K562 treated with DMSO at 1 percent for 12 hours (cell line): ENCODE results near the gene ZNF529. TPM values are rescaled to one million over a fixed set of nuclear protein-coding genes. Genes with fewer than 3 reads are reported as not detected.

Experiments
- total RNA-seq: library from RNA; unstranded; fragments of 300-600 nt; gene quantifications from 2 replicates; pipeline ENCODE4 v1.2.3, GENCODE V29; 2022; ENCODE audit not compliant: insufficient read depth

The ZNF529 gene
- 0.76 and 3.0 TPM in 2 replicates for total RNA-seq

DNA sequence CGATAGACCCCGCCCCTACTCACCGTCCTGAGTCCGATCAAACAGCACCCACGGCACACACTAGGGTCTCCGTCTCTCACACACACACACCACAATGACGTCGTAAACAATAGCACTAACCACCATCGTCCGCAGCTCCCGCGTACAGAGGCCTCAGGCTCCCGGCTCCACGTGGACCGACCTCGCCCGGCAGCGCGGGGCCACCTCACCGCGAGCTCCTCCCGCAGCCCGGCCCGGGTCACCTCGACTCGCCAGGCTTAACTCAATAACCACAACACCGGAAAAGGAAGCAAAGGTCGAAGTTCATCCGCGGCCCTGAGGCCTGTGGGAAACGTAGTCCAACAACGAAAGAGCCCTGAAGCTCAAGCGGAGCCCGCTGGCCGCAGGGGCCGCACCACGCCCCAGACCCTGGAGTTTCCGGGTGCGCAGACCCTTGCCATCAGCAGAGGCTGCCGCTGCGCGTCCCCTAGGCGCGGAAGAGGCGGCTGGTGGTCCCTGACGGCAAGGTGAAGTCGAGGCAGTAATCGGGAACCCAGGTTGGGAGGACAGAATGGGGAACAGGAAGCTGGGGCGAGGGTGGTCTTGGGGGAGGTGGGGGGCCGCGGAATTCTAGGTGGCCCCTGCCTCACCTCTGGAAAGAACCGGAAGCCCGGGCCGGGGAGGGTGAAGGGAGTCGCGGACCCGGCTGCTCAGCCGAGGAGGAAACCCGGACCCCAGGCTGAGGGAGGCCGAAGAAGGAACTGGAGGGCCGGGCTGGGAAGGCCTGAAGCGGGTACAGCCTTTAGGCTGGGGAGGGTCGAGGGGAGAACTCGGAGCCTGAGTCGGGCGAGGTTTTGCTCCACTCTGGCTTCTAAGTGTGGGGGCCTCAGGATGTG lies at the start of gene ZNF529:
ZNF529 (minus strand) TSS at position 273 of the 875 bp plus-strand sequence. CDS start 946 bp downstream, outside the sequence.

DNA sequence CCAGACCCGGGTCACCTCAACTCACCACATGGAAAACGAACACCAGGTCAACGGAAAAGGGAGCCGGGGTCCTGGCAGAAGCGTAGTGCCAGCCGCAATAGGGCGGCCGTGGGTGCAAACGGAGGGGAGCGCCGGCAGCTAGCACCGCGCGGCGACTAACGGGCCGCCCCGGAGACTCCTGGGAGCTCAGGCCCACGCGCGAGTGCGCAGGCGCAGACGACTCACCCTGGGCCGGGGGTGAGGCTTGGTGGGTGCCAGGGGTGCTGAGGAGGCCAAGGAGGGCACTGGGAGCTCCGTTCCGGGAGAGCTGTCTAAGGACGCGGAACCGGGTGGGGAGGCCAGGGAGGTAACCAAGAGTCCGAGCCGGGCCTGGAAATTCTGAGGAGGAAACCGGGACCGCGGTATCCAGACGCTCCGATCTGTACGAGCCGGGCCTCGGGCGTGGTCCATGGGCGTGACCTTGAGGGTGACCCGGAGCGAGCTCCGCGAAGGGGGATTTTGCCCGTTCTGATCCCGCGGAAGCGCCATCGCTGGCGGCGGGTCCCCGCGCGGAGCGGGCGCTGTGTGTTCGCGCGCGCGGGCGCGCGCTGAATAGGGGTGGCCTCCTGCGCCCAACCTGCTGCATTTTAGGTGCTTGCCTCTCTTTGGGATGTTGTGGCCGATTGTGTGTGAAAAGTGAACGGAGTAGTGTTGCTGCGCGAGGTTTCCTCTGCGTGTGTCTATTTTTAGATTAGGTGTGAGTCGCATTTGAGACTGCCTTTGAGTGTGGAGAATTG lies 32.2 kb upstream of the ZNF529 start, which contains the start of gene ZNF382:
ZNF382 (plus strand) TSS at position 213 of the 776 bp plus-strand sequence. CDS start 4,602 bp downstream, outside the sequence.

GRCh38 chr19:36528194-36528920 lies 44.7 kb downstream of the ZNF529 start, which contains the start of gene ZNF260:
TSS of gene ZNF260 (minus strand) at chr19:36528271. CDS start at chr19:36515238, 13,033 bp downstream.

Other genes starting within 250 kb of the ZNF529 start
- 0.39 and 0.63 TPM in 2 replicates for gene ZFP14, start 194.1 kb downstream of the ZNF529 start, total RNA-seq
- 0.94 and 2.1 TPM in 2 replicates for gene ZFP82, start 154.6 kb downstream of the ZNF529 start, total RNA-seq
- gene ZNF566, start 83.7 kb downstream of the ZNF529 start, total RNA-seq: 2.0 and 4.7 TPM in 2 replicates
- 1.0 and 4.3 TPM in 2 replicates for gene ZNF260, start 45.0 kb downstream of the ZNF529 start, total RNA-seq
- gene ZNF382, start 32.0 kb upstream of the ZNF529 start, total RNA-seq: 0.23 TPM in 1 of 2 replicates, not detected in the other
- 1.2 TPM in 1 of 2 replicates, not detected in the other for gene ZNF461, start 93.5 kb upstream of the ZNF529 start, total RNA-seq
- gene ZNF567, start 114.3 kb upstream of the ZNF529 start, total RNA-seq: 1.2 and 3.3 TPM in 2 replicates
- gene ZNF850, start 199.5 kb upstream of the ZNF529 start, total RNA-seq: 1.0 and 1.8 TPM in 2 replicates